Measurements from ENCODE around the gene GASK1B.
A peak's percentile ranks its signal among the peaks of the same experiment; 100 is the strongest.

The GASK1B gene

DNA sequence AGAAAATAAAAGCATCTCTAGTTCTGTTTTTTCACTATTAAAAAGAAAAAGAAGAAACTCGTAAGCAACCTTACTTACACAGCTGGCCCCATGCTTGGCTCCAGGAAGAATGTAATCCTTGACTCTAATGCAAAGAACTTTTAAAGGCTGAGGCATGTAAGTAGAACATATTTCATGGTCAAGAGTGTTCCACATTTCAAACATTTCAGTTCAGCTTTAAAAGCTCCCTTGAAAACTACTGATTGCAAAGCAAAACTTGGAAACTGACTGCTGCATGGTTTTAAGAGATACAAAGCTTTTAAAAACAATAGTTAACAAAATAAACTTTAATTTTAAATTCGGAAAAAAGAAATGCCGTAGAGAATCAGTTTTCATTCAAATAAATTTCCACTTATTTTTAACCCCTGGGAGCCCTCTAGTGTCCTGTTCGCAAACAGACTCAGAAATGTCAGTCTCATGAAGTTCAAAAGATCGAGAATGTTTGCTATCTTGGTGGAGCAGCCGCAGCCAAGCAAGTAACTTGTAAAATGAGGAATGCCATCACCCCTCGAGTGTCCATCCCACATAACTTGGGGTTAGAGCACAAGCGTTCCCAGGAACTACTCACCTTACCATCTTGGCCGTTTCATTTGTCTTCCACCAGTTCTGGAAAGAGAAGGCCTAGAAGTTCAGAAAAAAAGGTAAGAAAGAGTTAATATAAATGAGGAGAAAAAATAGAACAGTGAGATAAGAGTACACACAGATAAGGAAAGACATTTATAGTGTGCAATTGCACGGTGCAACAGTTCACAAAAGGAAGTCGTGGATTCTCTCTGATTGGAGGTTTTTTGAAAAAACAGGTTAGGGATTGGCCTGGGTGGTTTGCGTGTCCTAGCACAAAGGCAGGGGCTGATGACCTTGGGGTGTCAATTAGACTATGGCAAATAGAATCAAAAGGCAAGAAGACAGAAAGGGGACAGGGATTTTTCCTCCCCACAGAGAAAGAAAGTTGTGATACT lies at the start of gene GASK1B:
Gene GASK1B (minus strand): TSS at position 765 of the 998 bp plus-strand sequence. CDS start 1,650 bp downstream, outside the sequence.
- DNase-seq = no peak

DNA sequence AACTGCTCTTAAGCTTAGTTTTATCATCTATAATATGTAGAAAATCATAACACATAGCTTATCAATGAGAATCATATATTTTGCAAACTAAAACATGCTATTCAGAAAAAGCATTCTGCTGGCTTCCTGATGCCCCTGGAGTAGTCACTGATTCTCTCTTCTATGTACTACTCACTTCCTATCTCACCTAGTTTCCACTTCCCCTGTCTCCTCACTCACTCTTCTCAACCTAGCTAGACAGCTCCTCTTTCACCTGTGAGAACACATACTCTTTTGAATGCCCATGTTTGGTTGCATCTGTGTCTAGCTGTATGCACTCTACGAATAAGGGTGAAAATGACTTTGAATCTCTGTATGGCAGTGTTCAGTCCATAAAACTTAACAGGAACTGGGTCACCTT lies 46.8 kb upstream of the GASK1B start:
- DNase-seq = no peak

GRCh38 chr4:158217763-158218162 lies 44.9 kb upstream of the GASK1B start:
- DNase-seq = no peak

GRCh38 chr4:158214856-158215255 lies 42.0 kb upstream of the GASK1B start:
- no peak for DNase-seq

GRCh38 chr4:158213466-158213865 lies 40.6 kb upstream of the GASK1B start:
- DNase-seq = no peak

DNA sequence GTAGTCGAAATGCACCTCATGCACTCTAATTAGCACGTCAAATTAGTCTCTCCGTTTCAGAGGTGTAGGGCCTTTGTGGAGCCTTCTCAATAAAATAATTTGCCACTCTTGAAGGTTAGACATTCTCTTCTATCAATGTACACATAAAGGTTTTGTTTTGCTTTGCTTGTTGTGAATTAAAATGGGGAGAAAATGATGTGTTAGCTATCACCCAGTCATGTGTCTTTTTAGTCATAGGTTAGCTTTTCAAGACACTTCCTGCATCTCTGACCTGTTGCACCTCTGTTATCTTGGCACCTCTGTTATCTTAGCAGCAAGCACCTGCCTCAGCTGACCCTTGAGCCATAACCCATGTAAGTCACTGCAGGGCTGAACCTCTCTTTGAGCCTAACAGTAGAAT lies 38.4 kb upstream of the GASK1B start:
- no peak for DNase-seq

GRCh38 chr4:158209825-158210807 lies 37.3 kb upstream of the GASK1B start, which contains the start of gene TMEM144:
Gene TMEM144 (plus strand): TSS chr4:158210486. CDS start chr4:158212668, 2,182 bp downstream.
- peak; percentile 52 to 64 for DNase-seq

DNA sequence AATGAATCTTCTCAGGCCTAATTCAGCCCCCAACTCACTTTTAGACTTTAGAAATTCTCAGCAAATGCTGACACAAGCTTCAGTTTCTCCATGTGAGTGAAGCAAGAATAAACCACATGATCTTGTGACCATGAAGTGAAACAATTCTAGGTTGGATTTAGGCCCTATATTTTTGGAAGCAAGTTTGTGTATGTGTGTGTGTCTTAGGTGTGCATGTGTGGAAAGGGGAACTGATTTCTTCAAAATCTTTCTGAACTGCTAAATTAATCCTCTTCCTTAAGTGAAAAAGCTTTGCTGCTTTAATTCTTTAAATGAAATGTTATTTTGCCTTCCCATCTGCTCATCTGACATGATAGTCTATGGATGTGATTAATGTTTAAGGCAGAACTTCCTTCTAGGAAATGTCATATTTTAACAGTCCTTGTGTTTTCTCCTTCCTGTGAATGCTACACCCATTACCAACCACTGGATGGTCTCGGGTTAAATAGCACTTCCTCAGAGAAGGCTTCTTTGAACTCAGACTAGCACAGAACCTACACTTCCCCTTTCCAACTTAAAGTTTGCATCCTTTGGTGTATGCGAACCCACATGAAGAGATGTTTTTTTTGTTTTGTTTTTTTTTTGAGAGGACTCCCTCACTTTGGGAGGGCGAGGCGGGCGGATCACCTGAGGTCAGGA lies 36.3 kb upstream of the GASK1B start:
- DNase-seq = no peak

DNA sequence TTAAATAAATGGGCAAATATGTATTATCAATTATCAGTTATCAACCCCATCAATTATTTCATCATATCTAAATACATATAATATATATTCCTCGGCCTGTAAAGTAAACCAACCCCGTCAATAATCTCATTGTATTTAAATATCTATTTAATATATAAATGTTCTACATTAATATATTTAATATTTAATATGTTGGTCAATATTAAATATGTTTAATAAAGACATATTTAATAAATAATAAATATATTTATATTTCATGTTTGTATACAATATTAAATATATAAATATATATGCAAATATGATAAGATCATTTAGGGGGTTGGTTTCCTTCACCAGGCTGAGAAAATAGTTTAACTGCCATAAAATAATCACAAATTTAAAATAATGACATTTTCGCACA lies 31.1 kb upstream of the GASK1B start:
- no peak for DNase-seq

DNA sequence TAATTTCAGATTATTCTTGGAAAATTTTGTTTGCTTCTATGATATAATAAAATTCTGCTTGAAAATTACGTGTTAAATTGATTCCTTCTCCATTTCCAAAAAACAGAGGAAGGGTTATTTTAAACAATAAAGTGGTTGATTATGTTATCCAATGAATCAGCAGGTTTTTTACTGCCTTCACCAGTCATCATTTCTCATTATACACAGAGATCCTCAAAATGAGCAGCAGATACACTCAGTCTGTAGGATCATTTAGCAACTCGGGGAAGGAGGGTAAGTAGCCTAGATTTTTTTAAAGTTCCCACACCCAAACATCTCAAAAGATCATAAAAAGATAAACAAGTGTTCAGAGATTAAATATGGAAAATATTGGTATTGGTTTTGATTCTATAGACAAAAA lies 30.6 kb upstream of the GASK1B start:
- DNase-seq = no peak

- DNase-seq = no peak
Measured at GRCh38 chr4:158202481-158202880, 29.7 kb upstream of the GASK1B start.

DNA sequence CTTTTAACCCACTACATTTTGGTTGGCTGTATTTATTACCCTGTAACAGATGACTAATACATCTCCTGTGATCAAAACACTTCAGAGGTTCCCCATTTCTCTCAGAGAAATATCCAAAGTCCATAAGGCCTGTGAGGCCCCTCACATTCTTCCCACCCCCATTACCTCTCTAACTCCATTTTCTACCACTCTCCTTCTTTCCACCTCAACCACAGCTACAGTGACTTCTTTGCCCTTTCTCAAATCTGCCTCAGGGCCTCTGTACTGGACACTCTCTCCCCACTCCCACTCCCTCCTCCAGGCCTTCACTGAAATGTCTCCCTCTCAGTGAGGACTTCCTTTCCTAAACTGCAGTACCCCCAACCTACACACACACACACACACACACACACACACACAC lies 29.1 kb upstream of the GASK1B start:
- no peak for DNase-seq

- DNase-seq = no peak
Measured at GRCh38 chr4:158201322-158201721, 28.5 kb upstream of the GASK1B start.

DNA sequence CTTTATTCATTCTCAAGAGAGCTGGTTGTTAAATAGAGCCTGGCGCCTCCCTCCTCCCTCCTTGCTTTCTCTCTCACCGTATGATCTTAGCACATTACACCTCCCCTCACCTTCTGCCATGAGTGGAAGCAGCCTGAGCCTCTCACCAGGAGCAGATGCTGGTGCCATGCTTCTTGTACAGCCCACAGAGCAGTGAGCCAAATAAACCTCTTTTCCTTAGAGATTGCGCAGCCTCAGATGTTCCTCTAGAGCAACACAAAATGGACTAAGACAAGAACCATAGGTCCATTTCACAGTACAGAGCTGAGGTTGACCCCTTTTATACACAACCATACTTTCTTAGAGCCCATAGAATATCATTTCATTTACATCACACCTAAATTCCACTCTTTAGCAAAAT lies 27.4 kb upstream of the GASK1B start:
- DNase-seq = no peak

DNA sequence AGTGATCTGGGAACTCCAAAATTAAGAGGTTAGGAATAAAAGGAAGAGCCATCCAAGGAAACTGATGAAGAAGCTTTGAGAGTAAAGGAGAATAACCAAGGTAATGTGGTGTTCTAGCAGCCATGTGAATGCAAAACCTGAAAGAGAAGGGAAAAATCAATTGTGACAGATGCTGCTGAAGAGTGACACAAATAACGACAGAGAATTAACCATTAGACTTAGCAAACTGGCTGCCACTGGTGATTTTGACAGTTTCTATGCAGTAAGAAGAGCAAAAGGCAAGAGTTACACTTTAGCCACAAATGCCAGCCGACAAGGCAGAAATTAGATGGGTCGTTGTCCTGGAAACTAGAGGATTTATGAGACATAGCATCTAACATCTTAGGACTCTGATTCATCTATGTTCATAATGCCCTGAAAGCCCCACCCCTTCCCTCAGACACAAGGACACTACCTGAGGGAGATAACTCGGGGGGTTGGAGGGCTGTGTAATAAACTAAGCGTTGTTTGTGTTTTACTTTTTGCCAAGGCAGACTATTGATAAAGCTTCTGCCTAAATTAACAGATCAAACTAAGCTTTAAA lies 24.5 kb upstream of the GASK1B start:
- no peak for DNase-seq

DNA sequence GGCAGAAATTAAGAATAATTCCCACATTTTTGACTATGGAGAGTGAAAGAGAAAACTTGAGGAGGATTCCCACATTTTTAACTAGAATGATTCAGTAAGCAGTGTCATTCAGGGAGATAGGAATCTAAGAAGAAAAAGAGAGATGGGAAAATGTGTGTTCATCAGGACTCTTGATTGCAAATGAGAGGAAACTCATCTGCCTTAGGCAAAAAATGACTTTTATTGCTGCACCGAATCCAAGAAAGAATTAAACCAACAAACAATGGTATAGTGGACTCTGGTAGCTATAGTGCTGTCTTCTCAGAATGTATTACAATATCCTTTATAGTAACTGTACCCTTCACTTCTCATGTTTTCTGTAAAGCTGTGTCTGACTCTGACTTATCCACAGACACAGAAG lies 22.5 kb upstream of the GASK1B start:
- no peak for DNase-seq

DNA sequence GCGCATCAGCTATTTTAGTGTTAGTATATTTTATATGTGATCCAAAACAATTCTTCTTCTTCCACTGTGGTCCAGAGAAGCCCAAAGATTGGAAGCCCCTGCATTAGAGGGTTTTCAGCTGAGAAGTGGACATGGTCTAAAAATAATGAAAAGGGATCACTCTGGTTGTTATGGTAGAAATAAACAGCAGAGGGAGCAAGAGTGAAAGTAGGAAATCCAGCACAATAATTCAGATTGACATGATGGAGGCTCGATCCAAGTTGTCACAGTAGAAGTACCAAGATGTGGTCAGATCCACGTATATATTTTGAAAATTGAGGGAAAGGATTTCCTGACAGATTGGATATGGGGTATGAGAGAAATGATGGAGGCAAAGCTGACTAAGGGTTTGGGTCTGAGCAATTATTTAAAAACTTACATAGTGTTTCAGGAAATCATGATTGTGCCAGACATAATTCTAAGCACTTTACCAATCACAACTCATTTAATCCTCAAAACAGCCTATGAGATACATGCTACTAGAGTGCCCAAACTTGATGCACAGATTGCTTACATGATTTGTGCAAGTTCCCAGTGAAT lies 20.4 kb upstream of the GASK1B start:
- no peak for DNase-seq

- DNase-seq = no peak
Measured at GRCh38 chr4:158192439-158193158, 19.8 kb upstream of the GASK1B start.

DNA sequence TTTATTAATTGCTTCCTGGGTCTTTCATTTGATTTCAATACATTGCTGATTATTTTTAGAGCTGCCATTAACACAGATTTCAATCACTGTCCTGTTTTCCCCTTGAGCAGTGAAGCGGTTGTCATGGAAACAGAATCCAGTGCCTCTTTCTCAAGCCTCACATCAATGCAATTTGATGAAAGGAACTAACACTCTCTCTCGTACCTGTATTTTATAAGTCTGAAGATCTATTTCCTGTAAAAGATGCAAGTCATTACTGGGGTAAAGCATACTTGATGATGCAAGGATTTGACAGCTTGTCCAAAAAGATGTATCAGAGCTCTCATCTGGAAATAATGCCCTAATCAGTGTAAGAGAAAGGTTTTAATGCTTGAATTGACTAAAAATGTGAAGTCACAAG lies 17.9 kb upstream of the GASK1B start:
- no peak for DNase-seq

GRCh38 chr4:158189422-158189821 lies 16.6 kb upstream of the GASK1B start:
- DNase-seq = no peak

GRCh38 chr4:158186815-158187214 lies 14.0 kb upstream of the GASK1B start:
- DNase-seq = no peak

Data from activated CD4-positive, alpha-beta T cell treated with anti-CD3 and anti-CD28 coated beads, Interleukin-2, amount 50 U/mL, for 48 hours (primary cell).